Activated CD4-positive, alpha-beta T cell treated with anti-CD3 and anti-CD28 coated beads for 1 hour (primary cell): ENCODE data around the gene GOLGA6L10.

Experiments
- DNase-seq: peaks from one replicate; pipeline ENCODE4 v3.0.0-alpha.2; 2020

Gene GOLGA6L10

DNA sequence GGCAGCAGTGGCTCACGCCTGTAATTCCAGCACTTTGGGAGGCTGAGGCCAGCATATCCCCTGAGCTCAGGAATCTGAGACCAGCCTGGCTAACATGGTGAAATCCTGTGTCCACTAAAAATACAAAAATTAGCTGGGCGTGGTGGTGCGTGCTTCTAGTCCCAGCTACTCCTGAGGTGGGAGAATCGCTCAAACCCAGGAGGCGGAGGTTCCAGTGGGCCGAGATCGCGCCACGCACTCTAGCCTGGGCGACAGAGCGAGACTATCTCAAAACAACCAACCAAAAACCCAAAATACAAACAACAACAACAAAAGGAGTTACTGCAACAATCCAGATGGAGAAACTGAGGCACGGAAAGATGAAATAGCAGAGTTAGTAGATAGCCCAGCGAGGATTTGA, 51.2 kb downstream of the GOLGA6L10 start:
- no peak for DNase-seq

DNA sequence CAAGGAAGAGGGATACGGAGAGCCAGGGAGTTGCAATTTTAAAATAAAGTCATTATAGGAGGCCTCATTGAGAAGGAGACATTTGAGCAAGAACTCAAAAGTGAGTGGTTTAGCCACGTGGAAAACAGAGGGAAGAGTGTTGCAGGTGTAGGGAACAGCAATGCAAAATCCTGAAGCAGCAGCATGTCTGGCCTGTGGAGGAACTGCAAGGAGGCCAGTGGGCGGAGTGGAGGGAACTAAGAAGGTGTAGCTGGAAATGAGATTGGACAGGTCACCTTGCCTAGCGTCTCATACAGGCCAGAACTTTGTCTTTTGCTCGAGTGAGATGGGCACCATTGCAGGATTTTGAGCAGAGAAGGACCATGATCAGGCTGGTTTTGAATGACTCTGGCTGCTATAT, 51.7 kb downstream of the GOLGA6L10 start:
- no peak for DNase-seq

DNA sequence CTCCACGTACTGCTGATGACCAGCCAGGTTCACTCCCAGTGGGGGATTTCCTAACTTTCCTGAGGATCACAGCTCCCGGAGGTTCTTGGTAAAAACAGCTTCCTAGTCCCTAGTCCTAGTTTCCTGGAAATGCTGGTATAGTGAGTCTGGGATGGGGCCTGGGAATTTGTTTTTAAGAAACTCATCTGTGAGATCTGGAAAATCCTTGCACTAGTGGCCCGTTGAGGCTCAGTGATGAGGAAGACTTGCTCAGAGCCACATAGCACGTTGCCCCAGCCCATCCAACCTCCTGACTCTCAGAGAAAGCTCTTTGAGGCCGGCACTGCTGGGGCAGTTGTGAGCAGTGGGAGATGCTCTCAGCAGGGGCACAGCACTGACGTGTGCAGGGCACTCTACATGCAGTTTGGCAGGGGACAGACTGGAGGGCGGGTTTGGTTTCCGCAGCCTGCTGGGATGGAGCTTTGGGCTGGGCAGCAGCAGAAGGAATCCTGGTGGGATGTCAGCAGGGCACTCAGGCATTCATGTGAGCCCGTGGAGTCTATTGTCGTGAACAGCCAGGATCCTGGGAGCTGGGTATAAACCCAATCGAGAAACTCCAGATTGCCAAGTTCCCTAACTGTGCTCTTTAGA, 55.1 kb downstream of the GOLGA6L10 start:
- no peak for DNase-seq

DNA sequence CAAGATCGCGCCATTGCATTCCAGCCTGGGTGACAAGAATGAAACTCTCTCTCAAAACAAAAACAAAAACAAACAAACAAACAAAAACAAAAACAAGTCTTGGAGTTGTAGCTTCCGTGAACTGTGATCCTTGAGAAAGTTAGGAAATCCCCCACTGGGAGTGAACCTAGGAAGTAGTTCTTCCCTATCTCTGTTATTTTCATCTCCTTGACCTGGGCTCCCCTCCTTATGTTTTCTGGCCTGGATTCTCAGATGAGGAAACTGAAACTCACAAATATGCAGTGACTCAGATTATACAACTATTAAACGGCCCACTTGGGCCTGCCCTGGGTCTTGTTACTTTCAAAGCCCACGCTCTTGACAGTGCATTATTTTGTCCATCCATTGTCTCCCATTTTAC, 57.0 kb downstream of the GOLGA6L10 start:
- DNase-seq = no peak
